Left renal cortex interstitium (tissue), 4 donors: Measurements from ENCODE around the gene HOXA6. TPM values are rescaled to one million over a fixed set of nuclear protein-coding genes. Genes with fewer than 3 reads are reported as not detected.
A peak's percentile ranks its signal among the peaks of the same experiment; 100 is the strongest.

Source experiments
- DNase-seq, 4 donors: peaks; one replicate each; pipeline ENCODE4 v3.0.0-alpha.2; 2013; ENCODE audit warnings: low read depth in 4 of 4, low spot score in 2 of 4, missing footprints in 1 of 4
- polyA plus RNA-seq, 4 donors: library from polyadenylated mRNA; unstranded; fragments of 120-200 nt; gene quantifications; one replicate each; pipeline ENCODE4 v1.2.1, GENCODE V29; 2013; ENCODE audit not compliant: insufficient read length in 4 of 4

Gene HOXA6
- polyA plus RNA-seq, 4 donors = 24.7 to 59.3 (median 38.3) TPM

GRCh38 chr7:27163288-27164044, 15.9 kb upstream of the HOXA6 start:
- no peak for DNase-seq

- DNase-seq = no peak
Measured at GRCh38 chr7:27162561-27163287, 15.2 kb upstream of the HOXA6 start.

- no peak for DNase-seq
Measured at GRCh38 chr7:27161721-27162560, 14.4 kb upstream of the HOXA6 start.

- no peak for DNase-seq
Measured at GRCh38 chr7:27161214-27161720, 13.7 kb upstream of the HOXA6 start.

GRCh38 chr7:27160546-27161213, 13.1 kb upstream of the HOXA6 start:
- DNase-seq = peak in 3 of 4 donors; percentile 88 to 91 (median 91)

- no peak for DNase-seq
Measured at GRCh38 chr7:27160145-27160545, 12.6 kb upstream of the HOXA6 start.

GRCh38 chr7:27159266-27160144, 11.9 kb upstream of the HOXA6 start:
- DNase-seq = no peak

- no peak for DNase-seq
Measured at GRCh38 chr7:27158436-27159265, 11.1 kb upstream of the HOXA6 start.

GRCh38 chr7:27157702-27158431, 10.3 kb upstream of the HOXA6 start:
- DNase-seq = no peak

- DNase-seq = no peak
Measured at GRCh38 chr7:27156916-27157701, 9.5 kb upstream of the HOXA6 start.

- peak in 2 of 4 donors; percentile 87 to 92 for DNase-seq
Measured at GRCh38 chr7:27156508-27156898, 8.9 kb upstream of the HOXA6 start, which contains the start of gene HOXA7. TSS of gene HOXA7 (minus strand) at chr7:27156675. CDS start at chr7:27156545, 130 bp downstream.

- DNase-seq = no peak
Measured at GRCh38 chr7:27155816-27156507, 8.4 kb upstream of the HOXA6 start.

- no peak for DNase-seq
Measured at GRCh38 chr7:27154901-27155815, 7.6 kb upstream of the HOXA6 start.

GRCh38 chr7:27154369-27154768, 6.8 kb upstream of the HOXA6 start:
- no peak for DNase-seq

- no peak for DNase-seq
Measured at GRCh38 chr7:27153526-27153925, 6.0 kb upstream of the HOXA6 start.
